HepG2 (cell line): ENCODE measurements around the gene DAAM1. TPM values are rescaled to one million over a fixed set of nuclear protein-coding genes. Genes with fewer than 3 reads are reported as not detected.

ENCODE experiments used
- ATAC-seq: fragments of 200-7000 bp; cut with Tn5 transposase; 3 replicates; pipeline ENCODE4 v1.9.1; 2020; ENCODE audit warnings: mild to moderate bottlenecking, moderate library complexity
- BruUV-seq: library from RNA; stranded (reverse); fragments of 400-500 nt; replicated peaks from 2 replicates; lab custom pipeline; 2021; lab: Mats Ljungman, UMichigan
- CTCF ChIA-PET: fragments of 300-600 bp; formaldehyde crosslinking; extraction: SDS; loops from one replicate; lab custom pipeline; 2021; ENCODE audit warnings: low total read pairs, inconsistent platforms, low intra/inter-chr PET ratio; lab: Yijun Ruan, JAX
- POLR2A ChIA-PET: fragments of 350-600 bp; sonication (Branson Sonifier 250); formaldehyde crosslinking; loops from one replicate; lab custom pipeline; 2020; ENCODE audit warnings: antibody characterized with exemption, inconsistent platforms; lab: Yijun Ruan, JAX
- DNase-seq: peaks from one replicate; pipeline ENCODE4 v3.0.0-alpha.2; 2015; ENCODE audit warnings: low spot score
- FAIRE-seq: peaks from 3 replicates; lab custom pipeline; 2011; peaks lifted over from hg19 to GRCh38; lab: Jason Lieb, UNC
- H2AFZ ChIP-seq: one replicate; pipeline ENCODE4 v1.6.1; 2011; ENCODE audit warnings: low read length, inconsistent platforms
- H3K27ac ChIP-seq: fragments of 300-600 bp; 3 replicates; pipeline ENCODE4 v1.8.0; 2011; ENCODE audit warnings: mixed run types, mild to moderate bottlenecking, mixed read lengths, low read length, inconsistent platforms; ENCODE audit not compliant: insufficient read depth; ENCODE audit errors: extremely low read length
- H3K27me3 ChIP-seq, 2 experiments: fragments of 200-600 bp in 1 of 2; 2 replicates in 1 of 2; 3 replicates in 1 of 2; pipeline versions ENCODE4 v1.6.0 to v1.8.0; 2011; ENCODE audit warnings: low read length in 2 of 2, mild to moderate bottlenecking in 2 of 2, moderate library complexity in 2 of 2, inconsistent platforms in 1 of 2; ENCODE audit not compliant: insufficient read depth in 2 of 2, control insufficient read depth in 1 of 2
- H3K36me3 ChIP-seq, 2 experiments: fragments of 200-600 bp in 1 of 2; replicated peaks in 1 of 2; 2 replicates in 1 of 2; 3 replicates in 1 of 2; pipeline versions ENCODE4 v1.5.1 to v1.8.0; 2011; ENCODE audit warnings: low read length in 2 of 2, inconsistent platforms in 1 of 2; ENCODE audit not compliant: insufficient read depth in 2 of 2, control insufficient read depth in 1 of 2
- H3K4me1 ChIP-seq: 2 replicates; pipeline ENCODE4 v1.5.1; 2012; ENCODE audit warnings: low read length, inconsistent platforms; ENCODE audit not compliant: insufficient read depth
- H3K4me2 ChIP-seq: 2 replicates; pipeline ENCODE4 v1.6.0; 2011; ENCODE audit warnings: low read depth, low read length, inconsistent platforms
- H3K4me3 ChIP-seq, 3 experiments: fragments of 200-600 bp in 1 of 3; sonication (generic), shearing (Covaris generic) in 1 of 3; replicated peaks in 1 of 3; 2 replicates each; pipeline ENCODE4 v1.5.1; 2011 to 2016; ENCODE audit warnings: low read length in 3 of 3, inconsistent platforms in 2 of 3, low read depth in 2 of 3, mild to moderate bottlenecking in 2 of 3, control low read depth in 1 of 3, mixed read lengths in 1 of 3; ENCODE audit not compliant: insufficient read depth in 1 of 3
- H3K79me2 ChIP-seq: one replicate; pipeline ENCODE4 v1.6.1; 2011; ENCODE audit warnings: low read length, inconsistent platforms; ENCODE audit not compliant: insufficient read depth
- H3K9ac ChIP-seq: 2 replicates; pipeline ENCODE4 v1.6.0; 2011; ENCODE audit warnings: mild to moderate bottlenecking, low read depth, low read length, inconsistent platforms; ENCODE audit not compliant: insufficient read depth
- H3K9me3 ChIP-seq: 2 replicates; pipeline ENCODE4 v1.5.1; 2012; ENCODE audit warnings: mild to moderate bottlenecking, low read length
- H4K20me1 ChIP-seq: 2 replicates; pipeline ENCODE4 v1.6.0; 2011; ENCODE audit warnings: inconsistent platforms, mild to moderate bottlenecking, low read length, moderate library complexity; ENCODE audit not compliant: insufficient read depth
- CHD2 ChIP-seq: IDR thresholded peaks from 2 replicates; pipeline ENCODE4 v1.6.1; 2011; ENCODE audit warnings: low read depth, low read length, improper control_type of control experiment
- MEF2D ChIP-seq: sonication (generic); formaldehyde crosslinking; IDR thresholded peaks from 2 replicates; pipeline ENCODE4 v1.5.1; 2020; ENCODE audit warnings: mild to moderate bottlenecking, missing genetic modification reagents
- NR2F1 ChIP-seq, 2 experiments: fragments of 450-650 bp in 1 of 2; formaldehyde crosslinking in 1 of 2; IDR thresholded peaks; 2 replicates each; pipeline versions ENCODE4 v1.5.0 to v1.6.1; 2016 to 2020; ENCODE audit warnings: mild to moderate bottlenecking in 1 of 2, missing compliant biosample characterization in 1 of 2, missing genetic modification reagents in 1 of 2, moderate library complexity in 1 of 2
- SMYD3 ChIP-seq: sonication (generic); formaldehyde crosslinking; IDR thresholded peaks from 2 replicates; pipeline ENCODE4 v1.8.1; 2023; ENCODE audit warnings: mild to moderate bottlenecking, missing genetic modification reagents
- SRSF9 ChIP-seq: fragments of 200-400 bp; formaldehyde crosslinking; IDR thresholded peaks from 2 replicates; pipeline ENCODE4 v1.6.1; 2018; ENCODE audit warnings: borderline replicate concordance, mild to moderate bottlenecking, low read depth, low read length; ENCODE audit not compliant: insufficient read depth, poor library complexity, severe bottlenecking
- TEAD3 ChIP-seq: optimal IDR thresholded peaks from 2 replicates; pipeline ENCODE3; 2016; ENCODE audit warnings: borderline replicate concordance
- ZBTB21 ChIP-seq: sonication (generic); formaldehyde crosslinking; IDR thresholded peaks from 2 replicates; pipeline ENCODE4 v1.4.0; 2020; ENCODE audit warnings: missing genetic modification reagents
- ZFX ChIP-seq: sonication (generic); formaldehyde crosslinking; IDR thresholded peaks from 2 replicates; pipeline ENCODE4 v1.4.0; 2020; ENCODE audit warnings: mild to moderate bottlenecking, low read depth, missing genetic modification reagents, moderate library complexity
- ZNF660 ChIP-seq: sonication (generic); formaldehyde crosslinking; IDR thresholded peaks from 2 replicates; pipeline ENCODE4 v1.5.1; 2020; ENCODE audit warnings: mild to moderate bottlenecking, low read depth, missing genetic modification reagents, borderline replicate concordance
- WGBS: methylation state at CpG from one replicate; pipeline ENCODE4 v1.1.6; 2017; ENCODE audit warnings: low lambda C conversion rate; 5-methylcytosine and 5-hydroxymethylcytosine counted together
- in situ Hi-C: cut with HindIII; loops from 2 replicates; pipeline ENCODE4 v1.10.0; 2017; ENCODE audit warnings: low pct_unique_long_range_greater_than_20kb; ENCODE audit not compliant: extremely low pct_ligation_motif_present
- intact Hi-C: fragments of 100-400 bp; cut with micrococcal nuclease; formaldehyde crosslinking; loops from one replicate; pipeline ENCODE4 v1.10.0; 2022; ENCODE audit not compliant: unreplicated experiment
- polyA plus RNA-seq, 8 experiments: library from polyadenylated mRNA; depleted of rRNA in 3 of 8; stranded (reverse) in 7 of 8; unstranded in 1 of 8; fragments of >200 nt; fragmentation: Illumina TruSeq in 4 of 8; extraction: Trizol in 4 of 8; gene quantifications; 2 replicates each; pipeline versions ENCODE4 v1.2.1 to v1.2.3, GENCODE V29; 2011 to 2016; ENCODE audit warnings: low read depth in 4 of 8, missing spikeins in 1 of 8, mixed read lengths in 1 of 8; ENCODE audit not compliant: insufficient read depth in 1 of 8
- total RNA-seq, 5 experiments: library from RNA; depleted of rRNA; stranded (reverse); fragments of >200 nt; fragmentation: Illumina TruSeq; extraction: Trizol; gene quantifications; 2 replicates each; pipeline ENCODE4 v1.2.3, GENCODE V29; 2016; ENCODE audit warnings: low read depth in 1 of 5
- TF ChIP-seq, protein P1 (sequence below): sonication (generic); formaldehyde crosslinking; IDR thresholded peaks from 2 replicates; pipeline ENCODE4 v1.8.0; 2022; ENCODE audit warnings: mild to moderate bottlenecking, missing genetic modification reagents; ENCODE audit not compliant: insufficient replicate concordance
- TF ChIP-seq, protein P2 (sequence below): IDR thresholded peaks from 2 replicates; pipeline ENCODE4 v1.4.0; 2020; ENCODE audit warnings: mild to moderate bottlenecking, missing genetic modification reagents
- TF ChIP-seq, protein P3 (sequence below): sonication (generic); formaldehyde crosslinking; IDR thresholded peaks from 2 replicates; pipeline ENCODE4 v1.4.0; 2020; ENCODE audit warnings: missing genetic modification reagents
- TF ChIP-seq, protein P4 (sequence below): sonication (generic); formaldehyde crosslinking; IDR thresholded peaks from 2 replicates; pipeline ENCODE4 v1.5.0; 2020; ENCODE audit warnings: mild to moderate bottlenecking, missing genetic modification reagents

The DAAM1 gene
- total and polyA plus RNA-seq, 2 of the 13 experiments (the other 11 are each of a cell fraction or from before 2014, with no cell fraction given) = 10.9 to 24.5 TPM

DNA sequence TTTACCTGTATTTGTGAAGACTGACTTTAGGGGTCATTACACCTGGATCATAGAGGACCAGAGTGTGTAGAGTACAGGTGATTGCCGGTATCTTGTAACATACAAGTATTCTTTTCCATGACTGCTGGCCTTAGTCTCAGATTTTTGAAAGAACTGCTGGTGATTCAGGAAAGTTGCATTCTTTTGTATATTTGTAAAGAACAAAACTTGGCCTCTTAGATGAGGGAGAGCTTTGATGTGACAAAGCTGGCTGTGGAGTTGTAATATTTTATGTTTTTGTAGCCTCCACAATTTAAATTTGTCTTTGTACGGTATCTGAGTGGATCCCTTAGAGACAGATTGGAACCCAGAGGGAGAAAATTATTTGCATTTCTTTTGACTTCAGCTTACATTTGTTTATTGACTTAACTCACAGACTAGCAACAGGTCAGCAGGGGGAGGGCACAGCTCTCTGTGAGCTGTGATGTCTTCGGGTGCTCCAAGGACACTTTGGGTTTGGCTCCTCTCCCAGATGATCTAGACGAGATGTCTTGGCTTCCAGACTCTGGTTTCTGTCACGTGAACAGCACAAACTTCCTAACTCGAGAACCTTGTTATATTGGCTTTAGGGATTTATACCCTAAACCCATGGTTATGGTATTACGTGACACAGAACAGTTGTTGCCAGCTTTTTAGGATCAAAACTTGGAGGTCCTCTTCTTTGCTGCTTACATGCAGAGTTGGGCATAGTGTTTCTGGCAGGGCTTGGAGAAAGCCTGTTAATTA lies 65.9 kb downstream of the DAAM1 start:
- DNase-seq (no peak), ATAC-seq (peak; percentile 44; the same call in 2 of the 3 replicates), FAIRE-seq (no peak)
- no peak overlapping the region for H3K4me3 ChIP-seq
- H3K9ac ChIP-seq = no peak overlapping the region
- peak overlapping the region; percentile 4 for H3K27ac ChIP-seq
- CTCF ChIA-PET = no interaction called here
- 66% methylated on average over 7 of the region's 7 CpGs for WGBS
- in situ Hi-C loops (no loop called here), intact Hi-C loops (loop anchor here (5.0 kb wide), 1 partner anchor 37 kb away; no protein-coding TSS in a partner anchor)
- peaks cover 35% of the 10 kb centered on the region for H3K4me1 ChIP-seq
- H3K4me2 ChIP-seq = peak overlapping the region; percentile 9; the same call in 1 of the 2 replicates
- no peaks in the 10 kb centered on the region for H4K20me1 ChIP-seq
- POLR2A ChIA-PET = no interaction called here
- H3K79me2 ChIP-seq = peaks cover 39% of the 10 kb centered on the region
- H3K36me3 ChIP-seq = no peaks in the 10 kb centered on the region; a peak in 1 of 5 replicates
- H3K9me3 ChIP-seq = no peaks in the 10 kb centered on the region
- no peaks in the 10 kb centered on the region for H3K27me3 ChIP-seq
- no TSS peak for BruUV-seq
- no peak overlapping the region for H2AFZ ChIP-seq
- TF ChIP-seq ZNF660 (CRISPR knock-in tag) = no peak
- TF ChIP-seq, protein P1, sequence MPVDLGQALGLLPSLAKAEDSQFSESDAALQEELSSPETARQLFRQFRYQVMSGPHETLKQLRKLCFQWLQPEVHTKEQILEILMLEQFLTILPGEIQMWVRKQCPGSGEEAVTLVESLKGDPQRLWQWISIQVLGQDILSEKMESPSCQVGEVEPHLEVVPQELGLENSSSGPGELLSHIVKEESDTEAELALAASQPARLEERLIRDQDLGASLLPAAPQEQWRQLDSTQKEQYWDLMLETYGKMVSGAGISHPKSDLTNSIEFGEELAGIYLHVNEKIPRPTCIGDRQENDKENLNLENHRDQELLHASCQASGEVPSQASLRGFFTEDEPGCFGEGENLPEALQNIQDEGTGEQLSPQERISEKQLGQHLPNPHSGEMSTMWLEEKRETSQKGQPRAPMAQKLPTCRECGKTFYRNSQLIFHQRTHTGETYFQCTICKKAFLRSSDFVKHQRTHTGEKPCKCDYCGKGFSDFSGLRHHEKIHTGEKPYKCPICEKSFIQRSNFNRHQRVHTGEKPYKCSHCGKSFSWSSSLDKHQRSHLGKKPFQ (CRISPR knock-in tag) = no peak
- TF ChIP-seq SRSF9 = no peak
- TF ChIP-seq ZBTB21 (CRISPR knock-in tag) = no peak
- TF ChIP-seq, protein P2, sequence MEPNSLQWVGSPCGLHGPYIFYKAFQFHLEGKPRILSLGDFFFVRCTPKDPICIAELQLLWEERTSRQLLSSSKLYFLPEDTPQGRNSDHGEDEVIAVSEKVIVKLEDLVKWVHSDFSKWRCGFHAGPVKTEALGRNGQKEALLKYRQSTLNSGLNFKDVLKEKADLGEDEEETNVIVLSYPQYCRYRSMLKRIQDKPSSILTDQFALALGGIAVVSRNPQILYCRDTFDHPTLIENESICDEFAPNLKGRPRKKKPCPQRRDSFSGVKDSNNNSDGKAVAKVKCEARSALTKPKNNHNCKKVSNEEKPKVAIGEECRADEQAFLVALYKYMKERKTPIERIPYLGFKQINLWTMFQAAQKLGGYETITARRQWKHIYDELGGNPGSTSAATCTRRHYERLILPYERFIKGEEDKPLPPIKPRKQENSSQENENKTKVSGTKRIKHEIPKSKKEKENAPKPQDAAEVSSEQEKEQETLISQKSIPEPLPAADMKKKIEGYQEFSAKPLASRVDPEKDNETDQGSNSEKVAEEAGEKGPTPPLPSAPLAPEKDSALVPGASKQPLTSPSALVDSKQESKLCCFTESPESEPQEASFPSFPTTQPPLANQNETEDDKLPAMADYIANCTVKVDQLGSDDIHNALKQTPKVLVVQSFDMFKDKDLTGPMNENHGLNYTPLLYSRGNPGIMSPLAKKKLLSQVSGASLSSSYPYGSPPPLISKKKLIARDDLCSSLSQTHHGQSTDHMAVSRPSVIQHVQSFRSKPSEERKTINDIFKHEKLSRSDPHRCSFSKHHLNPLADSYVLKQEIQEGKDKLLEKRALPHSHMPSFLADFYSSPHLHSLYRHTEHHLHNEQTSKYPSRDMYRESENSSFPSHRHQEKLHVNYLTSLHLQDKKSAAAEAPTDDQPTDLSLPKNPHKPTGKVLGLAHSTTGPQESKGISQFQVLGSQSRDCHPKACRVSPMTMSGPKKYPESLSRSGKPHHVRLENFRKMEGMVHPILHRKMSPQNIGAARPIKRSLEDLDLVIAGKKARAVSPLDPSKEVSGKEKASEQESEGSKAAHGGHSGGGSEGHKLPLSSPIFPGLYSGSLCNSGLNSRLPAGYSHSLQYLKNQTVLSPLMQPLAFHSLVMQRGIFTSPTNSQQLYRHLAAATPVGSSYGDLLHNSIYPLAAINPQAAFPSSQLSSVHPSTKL (CRISPR knock-in tag) = peak; percentile 32; the same call in 1 of the 2 replicates
- TF ChIP-seq NR2F1 (CRISPR knock-in tag; IDR thresholded peaks at IDR 0.05) = peak in 1 of 2 experiments; percentile 20; a peak in 1 of 4 replicates
- no peak for TF ChIP-seq MEF2D
- no peak for TF ChIP-seq SMYD3 (CRISPR knock-in tag)
- TF ChIP-seq, protein P3, sequence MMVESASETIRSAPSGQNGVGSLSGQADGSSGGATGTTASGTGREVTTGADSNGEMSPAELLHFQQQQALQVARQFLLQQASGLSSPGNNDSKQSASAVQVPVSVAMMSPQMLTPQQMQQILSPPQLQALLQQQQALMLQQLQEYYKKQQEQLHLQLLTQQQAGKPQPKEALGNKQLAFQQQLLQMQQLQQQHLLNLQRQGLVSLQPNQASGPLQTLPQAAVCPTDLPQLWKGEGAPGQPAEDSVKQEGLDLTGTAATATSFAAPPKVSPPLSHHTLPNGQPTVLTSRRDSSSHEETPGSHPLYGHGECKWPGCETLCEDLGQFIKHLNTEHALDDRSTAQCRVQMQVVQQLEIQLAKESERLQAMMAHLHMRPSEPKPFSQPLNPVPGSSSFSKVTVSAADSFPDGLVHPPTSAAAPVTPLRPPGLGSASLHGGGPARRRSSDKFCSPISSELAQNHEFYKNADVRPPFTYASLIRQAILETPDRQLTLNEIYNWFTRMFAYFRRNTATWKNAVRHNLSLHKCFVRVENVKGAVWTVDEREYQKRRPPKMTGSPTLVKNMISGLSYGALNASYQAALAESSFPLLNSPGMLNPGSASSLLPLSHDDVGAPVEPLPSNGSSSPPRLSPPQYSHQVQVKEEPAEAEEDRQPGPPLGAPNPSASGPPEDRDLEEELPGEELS (CRISPR knock-in tag) = peak; percentile 53
- TF ChIP-seq TEAD3 (CRISPR knock-in tag) = no peak
- TF ChIP-seq, protein P4, sequence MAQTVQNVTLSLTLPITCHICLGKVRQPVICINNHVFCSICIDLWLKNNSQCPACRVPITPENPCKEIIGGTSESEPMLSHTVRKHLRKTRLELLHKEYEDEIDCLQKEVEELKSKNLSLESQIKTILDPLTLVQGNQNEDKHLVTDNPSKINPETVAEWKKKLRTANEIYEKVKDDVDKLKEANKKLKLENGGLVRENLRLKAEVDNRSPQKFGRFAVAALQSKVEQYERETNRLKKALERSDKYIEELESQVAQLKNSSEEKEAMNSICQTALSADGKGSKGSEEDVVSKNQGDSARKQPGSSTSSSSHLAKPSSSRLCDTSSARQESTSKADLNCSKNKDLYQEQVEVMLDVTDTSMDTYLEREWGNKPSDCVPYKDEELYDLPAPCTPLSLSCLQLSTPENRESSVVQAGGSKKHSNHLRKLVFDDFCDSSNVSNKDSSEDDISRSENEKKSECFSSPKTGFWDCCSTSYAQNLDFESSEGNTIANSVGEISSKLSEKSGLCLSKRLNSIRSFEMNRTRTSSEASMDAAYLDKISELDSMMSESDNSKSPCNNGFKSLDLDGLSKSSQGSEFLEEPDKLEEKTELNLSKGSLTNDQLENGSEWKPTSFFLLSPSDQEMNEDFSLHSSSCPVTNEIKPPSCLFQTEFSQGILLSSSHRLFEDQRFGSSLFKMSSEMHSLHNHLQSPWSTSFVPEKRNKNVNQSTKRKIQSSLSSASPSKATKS = no peak
- no peak for TF ChIP-seq CHD2
- no peak for TF ChIP-seq ZFX (CRISPR knock-in tag)
